ENCODE data around the gene HIC1. TPM values are rescaled to one million over a fixed set of nuclear protein-coding genes. Genes with fewer than 3 reads are reported as not detected.

Gene HIC1
- total RNA-seq, 2 experiments from 2014 or later = 38.3 to 39.8 TPM

- peaks cover 22% of the 10 kb centered on the region for H3K4me1 Mint-ChIP-seq
- CTCF ChIA-PET = interaction anchor here (0.7 kb wide), 1 partner anchor 27 kb away, joined by 3 read pairs; no protein-coding TSS in a partner anchor
- H3K27me3 Mint-ChIP-seq = no peaks in the 10 kb centered on the region
- H3K9me3 Mint-ChIP-seq = no peaks in the 10 kb centered on the region
- peak; percentile 98 for DNase-seq
- H3K36me3 Mint-ChIP-seq (ENCODE audit: low read depth) = peaks cover 25% of the 10 kb centered on the region
- H3K4me3 Mint-ChIP-seq = peak within 1 kb of the TSS; percentile 97
- H3K27ac Mint-ChIP-seq = peak within 1 kb of the TSS; percentile 92
- POLR2A ChIA-PET = interaction anchor here (0.9 to 3.0 kb wide), 4 partner anchors 12 to 325 kb away, joined by 3 to 10 read pairs (median 4); partner anchors contain the start of genes DPH1 and RTN4RL1
Observed at GRCh38 chr17:2041561-2042389, 13.1 kb upstream of the HIC1 start, which contains the start of gene OVCA2. Gene OVCA2 (plus strand): TSS chr17:2042022. CDS start chr17:2042048, 26 bp downstream.

GRCh38 chr17:2042390-2042847, 12.5 kb upstream of the HIC1 start:
- CTCF ChIA-PET = no interaction called here
- peaks cover 23% of the 10 kb centered on the region for H3K36me3 Mint-ChIP-seq (ENCODE audit: low read depth)
- no peaks in the 10 kb centered on the region for H3K27me3 Mint-ChIP-seq
- H3K4me1 Mint-ChIP-seq = peaks cover 22% of the 10 kb centered on the region
- peak overlapping the region; percentile 97 for H3K4me3 Mint-ChIP-seq
- H3K9me3 Mint-ChIP-seq = no peaks in the 10 kb centered on the region
- no peak for DNase-seq
- H3K27ac Mint-ChIP-seq = peak overlapping the region; percentile 92
- POLR2A ChIA-PET = interaction anchor here (1.0 to 3.0 kb wide), 3 partner anchors 18 to 325 kb away, joined by 4 to 10 read pairs (median 4); partner anchors contain the start of gene RTN4RL1

- Mint-ChIP-seq H3K36me3 (ENCODE audit: low read depth) (peaks cover 23% of the 10 kb centered on the region), H3K9me3 (no peaks in the 10 kb centered on the region), H3K27me3 (peaks cover under 1% of the 10 kb centered on the region), H3K27ac (peak overlapping the region; percentile 92), H3K4me1 (peaks cover 22% of the 10 kb centered on the region), H3K4me3 (peak overlapping the region; percentile 97)
- no peak for DNase-seq
- POLR2A ChIA-PET = interaction anchor here (1.0 to 1.2 kb wide), 2 partner anchors 18 to 202 kb away, joined by 4 read pairs; partner anchors contain the start of gene RTN4RL1
- CTCF ChIA-PET = no interaction called here
Observed at GRCh38 chr17:2042933-2043332, 12.0 kb upstream of the HIC1 start.

GRCh38 chr17:2043785-2044184, 11.1 kb upstream of the HIC1 start:
- DNase-seq = no peak
- Mint-ChIP-seq H3K9me3 (no peaks in the 10 kb centered on the region), H3K4me1 (peaks cover 25% of the 10 kb centered on the region), H3K4me3 (peak overlapping the region; percentile 97), H3K27ac (no peak overlapping the region), H3K27me3 (peaks cover 6% of the 10 kb centered on the region), H3K36me3 (ENCODE audit: low read depth) (peaks cover 20% of the 10 kb centered on the region)
- ChIA-PET CTCF (interaction anchor here (0.9 kb wide), 1 partner anchor 309 kb away, joined by 5 read pairs; no protein-coding TSS in a partner anchor), POLR2A (no interaction called here)

- peaks cover 20% of the 10 kb centered on the region for H3K36me3 Mint-ChIP-seq (ENCODE audit: low read depth)
- CTCF ChIA-PET = interaction anchor here (0.5 to 0.9 kb wide), 2 partner anchors 204 to 308 kb away, joined by 3 to 5 read pairs; no protein-coding TSS in a partner anchor
- peaks cover 31% of the 10 kb centered on the region for H3K4me1 Mint-ChIP-seq
- POLR2A ChIA-PET = no interaction called here
- no peak for DNase-seq
- H3K4me3 Mint-ChIP-seq = no peak overlapping the region
- no peaks in the 10 kb centered on the region for H3K9me3 Mint-ChIP-seq
- H3K27ac Mint-ChIP-seq = no peak overlapping the region
- peaks cover 6% of the 10 kb centered on the region for H3K27me3 Mint-ChIP-seq
Observed at GRCh38 chr17:2044263-2044894, 10.5 kb upstream of the HIC1 start.

- Mint-ChIP-seq H3K9me3 (no peaks in the 10 kb centered on the region), H3K36me3 (ENCODE audit: low read depth) (peaks cover 17% of the 10 kb centered on the region), H3K27ac (no peak overlapping the region), H3K27me3 (peaks cover 16% of the 10 kb centered on the region), H3K4me3 (no peak overlapping the region), H3K4me1 (peaks cover 25% of the 10 kb centered on the region)
- ChIA-PET CTCF (interaction anchor here (0.6 to 1.6 kb wide), 3 partner anchors 8 to 305 kb away, joined by 3 to 4 read pairs (median 3); no protein-coding TSS in a partner anchor), POLR2A (interaction anchor here (1.0 to 1.2 kb wide), 2 partner anchors 9 to 17 kb away, joined by 3 to 5 read pairs; no protein-coding TSS in a partner anchor)
- no peak for DNase-seq
Observed at GRCh38 chr17:2047590-2047989, 7.3 kb upstream of the HIC1 start.

- peak overlapping the region; percentile 65 for H3K4me3 Mint-ChIP-seq
- peaks cover 6% of the 10 kb centered on the region for H3K36me3 Mint-ChIP-seq (ENCODE audit: low read depth)
- no peak for DNase-seq
- no peaks in the 10 kb centered on the region for H3K9me3 Mint-ChIP-seq
- H3K27ac Mint-ChIP-seq = no peak overlapping the region
- ChIA-PET POLR2A (interaction anchor here (0.7 to 1.0 kb wide), 2 partner anchors 255 to 544 kb away, joined by 3 read pairs; partner anchors contain the start of genes PAFAH1B1, SMG6 and SRR), CTCF (interaction anchor here (1.2 kb wide), 1 partner anchor 304 kb away, joined by 3 read pairs; no protein-coding TSS in a partner anchor)
- H3K27me3 Mint-ChIP-seq = peaks cover 22% of the 10 kb centered on the region
- H3K4me1 Mint-ChIP-seq = peaks cover 24% of the 10 kb centered on the region
Observed at GRCh38 chr17:2048805-2049204, 6.1 kb upstream of the HIC1 start.

GRCh38 chr17:2049333-2050299, 5.3 kb upstream of the HIC1 start:
- peak; percentile 91 for DNase-seq
- peaks cover 28% of the 10 kb centered on the region for H3K4me1 Mint-ChIP-seq
- CTCF ChIA-PET = interaction anchor here (0.5 to 2.7 kb wide), 3 partner anchors 25 to 195 kb away, joined by 3 to 12 read pairs (median 3); partner anchors contain the start of gene RTN4RL1
- H3K4me3 Mint-ChIP-seq = peak overlapping the region; percentile 65
- POLR2A ChIA-PET = interaction anchor here (0.7 kb wide), 1 partner anchor 543 kb away, joined by 3 read pairs; the partner anchor contains the start of gene PAFAH1B1
- H3K36me3 Mint-ChIP-seq (ENCODE audit: low read depth) = peaks cover 3% of the 10 kb centered on the region
- H3K27ac Mint-ChIP-seq = no peak overlapping the region
- peaks cover 22% of the 10 kb centered on the region for H3K27me3 Mint-ChIP-seq
- no peaks in the 10 kb centered on the region for H3K9me3 Mint-ChIP-seq

- Mint-ChIP-seq H3K27me3 (peaks cover 22% of the 10 kb centered on the region), H3K36me3 (ENCODE audit: low read depth) (no peaks in the 10 kb centered on the region), H3K4me1 (peaks cover 27% of the 10 kb centered on the region), H3K9me3 (no peaks in the 10 kb centered on the region), H3K27ac (no peak overlapping the region), H3K4me3 (peak overlapping the region; percentile 35)
- peak; percentile 75 for DNase-seq
- POLR2A ChIA-PET = no interaction called here
- CTCF ChIA-PET = interaction anchor here (0.5 to 2.7 kb wide), 3 partner anchors 26 to 195 kb away, joined by 3 to 12 read pairs (median 3); partner anchors contain the start of gene RTN4RL1
Observed at GRCh38 chr17:2050300-2051060, 4.4 kb upstream of the HIC1 start.

GRCh38 chr17:2051061-2051932, 3.6 kb upstream of the HIC1 start:
- CTCF ChIA-PET = interaction anchor here (2.7 kb wide), 1 partner anchor 194 kb away, joined by 12 read pairs; no protein-coding TSS in a partner anchor
- Mint-ChIP-seq H3K27me3 (peaks cover 22% of the 10 kb centered on the region), H3K9me3 (no peaks in the 10 kb centered on the region), H3K36me3 (ENCODE audit: low read depth) (no peaks in the 10 kb centered on the region), H3K27ac (no peak overlapping the region), H3K4me3 (peak overlapping the region; percentile 43), H3K4me1 (peaks cover 27% of the 10 kb centered on the region)
- no peak for DNase-seq
- POLR2A ChIA-PET = no interaction called here

All from activated CD4-positive, alpha-beta memory T cell treated with anti-CD3 and anti-CD28 coated beads, Interleukin-2, amount 10 ng/mL, durations not matched to agents 7 days and 5 days (primary cell).